Thoracic aorta (tissue), 2 donors: Measurements from ENCODE around the gene CYYR1. TPM values are rescaled to one million over a fixed set of nuclear protein-coding genes. Genes with fewer than 3 reads are reported as not detected.
A peak's percentile ranks its signal among the peaks of the same experiment; 100 is the strongest.

Experiments
- ATAC-seq: fragments of 150-250 bp; one replicate; pipeline ENCODE4 v1.8.0; 2017; ENCODE audit warnings: low read depth; ENCODE audit not compliant: insufficient number of reproducible peaks, low FRiP score
- DNase-seq: peaks from one replicate; pipeline ENCODE4 v3.0.0-alpha.2; 2020; ENCODE audit warnings: low spot score
- H3K27ac ChIP-seq, 2 donors: fragments of 200-600 bp; sonication (generic); 1 replicate in 1 of 2; 2 replicates in 1 of 2; pipeline ENCODE4 v1.5.1; 2016; ENCODE audit warnings: mild to moderate bottlenecking in 2 of 2, moderate library complexity in 2 of 2
- H3K27me3 ChIP-seq: fragments of 200-600 bp; sonication (generic); replicated peaks from 2 replicates; pipeline ENCODE4 v1.6.0; 2016; ENCODE audit warnings: mild to moderate bottlenecking; ENCODE audit not compliant: insufficient read depth
- H3K36me3 ChIP-seq: fragments of 200-600 bp; sonication (generic); one replicate; pipeline ENCODE4 v1.5.1; 2016
- H3K4me1 ChIP-seq, 2 donors: fragments of 200-600 bp; sonication (generic); 1 replicate in 1 of 2; 2 replicates in 1 of 2; pipeline versions ENCODE4 v1.5.1 to v1.6.0; 2016; ENCODE audit warnings: low read depth in 2 of 2, mild to moderate bottlenecking in 1 of 2; ENCODE audit not compliant: control insufficient read depth in 1 of 2
- H3K4me3 ChIP-seq: fragments of 200-600 bp; sonication (generic); 2 replicates; pipeline ENCODE4 v1.5.1; 2016; ENCODE audit warnings: mild to moderate bottlenecking
- H3K9me3 ChIP-seq: fragments of 200-600 bp; sonication (generic); 2 replicates; pipeline ENCODE4 v1.5.1; 2016
- total RNA-seq, 2 donors: library from RNA; depleted of rRNA; stranded (reverse); fragments of >200 nt; gene quantifications; one replicate each; pipeline versions ENCODE4 v1.1.0 to v1.2.3, GENCODE V29; 2016
- TF ChIP-seq, protein P1 (sequence below): fragments of 200-600 bp; sonication (generic); IDR thresholded peaks from one replicate; pipeline ENCODE4 v1.5.1; 2019; ENCODE audit warnings: antibody characterized with exemption

Gene CYYR1
- 10 to 100 TPM in 1 of 2 donors, 1 to 10 TPM in 1; 6.6 to 15.8 TPM for total RNA-seq

DNA sequence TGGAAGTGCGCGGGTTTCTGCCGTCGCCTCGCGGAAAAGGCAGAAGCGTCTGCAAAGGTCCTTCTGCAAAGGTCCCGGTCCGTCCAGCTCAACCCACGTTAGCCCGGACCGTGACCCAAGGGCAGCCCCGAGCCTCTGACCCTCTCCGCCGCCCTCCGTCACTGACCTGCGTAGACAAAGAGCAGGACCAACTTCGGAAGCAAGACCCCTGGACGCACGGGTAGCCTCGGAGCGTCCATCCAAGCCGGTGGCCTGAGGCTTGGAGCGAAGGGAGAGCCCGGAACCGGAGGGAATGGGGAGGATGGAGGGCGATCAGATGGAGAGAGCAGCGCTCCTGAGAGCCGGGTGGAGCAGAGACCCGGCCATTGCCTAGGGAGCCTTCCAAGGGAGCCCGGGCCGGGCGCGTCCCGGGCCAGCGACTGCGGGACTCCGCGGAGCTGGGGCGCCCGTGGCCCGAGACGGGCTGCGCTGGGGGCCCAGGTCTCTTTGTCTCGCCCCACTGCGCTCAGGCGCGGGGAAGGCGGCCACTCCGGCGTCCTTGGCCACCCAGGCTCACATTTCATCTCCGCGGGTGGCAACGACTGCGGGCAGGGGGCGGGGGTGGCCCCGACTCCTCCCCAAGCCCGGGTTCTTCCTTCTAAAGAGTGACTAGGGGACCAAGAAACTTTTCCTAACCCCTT is at the start of gene CYYR1:
CYYR1 (minus strand) TSS at position 585 of the 680 bp plus-strand sequence; CDS start at position 239, 346 bp downstream.
- TF ChIP-seq, protein P1, sequence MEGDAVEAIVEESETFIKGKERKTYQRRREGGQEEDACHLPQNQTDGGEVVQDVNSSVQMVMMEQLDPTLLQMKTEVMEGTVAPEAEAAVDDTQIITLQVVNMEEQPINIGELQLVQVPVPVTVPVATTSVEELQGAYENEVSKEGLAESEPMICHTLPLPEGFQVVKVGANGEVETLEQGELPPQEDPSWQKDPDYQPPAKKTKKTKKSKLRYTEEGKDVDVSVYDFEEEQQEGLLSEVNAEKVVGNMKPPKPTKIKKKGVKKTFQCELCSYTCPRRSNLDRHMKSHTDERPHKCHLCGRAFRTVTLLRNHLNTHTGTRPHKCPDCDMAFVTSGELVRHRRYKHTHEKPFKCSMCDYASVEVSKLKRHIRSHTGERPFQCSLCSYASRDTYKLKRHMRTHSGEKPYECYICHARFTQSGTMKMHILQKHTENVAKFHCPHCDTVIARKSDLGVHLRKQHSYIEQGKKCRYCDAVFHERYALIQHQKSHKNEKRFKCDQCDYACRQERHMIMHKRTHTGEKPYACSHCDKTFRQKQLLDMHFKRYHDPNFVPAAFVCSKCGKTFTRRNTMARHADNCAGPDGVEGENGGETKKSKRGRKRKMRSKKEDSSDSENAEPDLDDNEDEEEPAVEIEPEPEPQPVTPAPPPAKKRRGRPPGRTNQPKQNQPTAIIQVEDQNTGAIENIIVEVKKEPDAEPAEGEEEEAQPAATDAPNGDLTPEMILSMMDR: no peak
- Histone ChIP-seq H3K4me3 (peak within 1 kb of the TSS; percentile 69), H3K9me3 (peaks cover 4% of the 10 kb centered on the region), H3K27me3 (no peaks in the 10 kb centered on the region), H3K27ac (no peak within 1 kb of the TSS), H3K4me1 (no peaks in the 10 kb centered on the region), H3K36me3 (no peaks in the 10 kb centered on the region)
- no peak for ATAC-seq
- no peak for DNase-seq

GRCh38 chr21:26617176-26617575 is 44.1 kb upstream of the CYYR1 start:
- DNase-seq (no peak), ATAC-seq (no peak)
- Histone ChIP-seq H3K4me3 (no peak overlapping the region), H3K4me1 (no peaks in the 10 kb centered on the region), H3K27me3 (no peaks in the 10 kb centered on the region), H3K27ac (no peak overlapping the region), H3K36me3 (no peaks in the 10 kb centered on the region), H3K9me3 (no peaks in the 10 kb centered on the region)
- TF ChIP-seq, protein P1: no peak

DNA sequence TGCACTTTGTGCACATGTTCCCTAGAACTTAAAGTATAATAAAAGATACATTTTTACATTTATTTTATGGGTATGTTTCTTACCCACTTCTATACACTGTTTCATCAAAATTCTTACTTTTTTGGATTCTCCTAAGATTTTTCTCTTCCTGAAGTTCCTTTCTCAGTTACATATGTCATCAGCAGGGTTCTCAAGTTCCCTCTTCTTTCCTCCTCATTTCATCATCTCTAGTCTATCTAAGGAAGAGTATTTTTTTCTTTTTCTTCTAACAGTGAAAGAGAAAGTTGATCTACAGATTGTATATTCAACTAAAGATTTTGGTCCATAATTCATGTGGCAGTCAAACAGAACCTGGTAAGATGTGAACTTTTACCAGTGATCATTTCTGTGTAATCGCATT is 41.2 kb upstream of the CYYR1 start:
- Histone ChIP-seq H3K4me3 (no peak overlapping the region), H3K27me3 (no peaks in the 10 kb centered on the region), H3K4me1 (no peaks in the 10 kb centered on the region), H3K9me3 (no peaks in the 10 kb centered on the region), H3K36me3 (no peaks in the 10 kb centered on the region), H3K27ac (no peak overlapping the region)
- DNase-seq (no peak), ATAC-seq (no peak)
- TF ChIP-seq, protein P1: no peak

DNA sequence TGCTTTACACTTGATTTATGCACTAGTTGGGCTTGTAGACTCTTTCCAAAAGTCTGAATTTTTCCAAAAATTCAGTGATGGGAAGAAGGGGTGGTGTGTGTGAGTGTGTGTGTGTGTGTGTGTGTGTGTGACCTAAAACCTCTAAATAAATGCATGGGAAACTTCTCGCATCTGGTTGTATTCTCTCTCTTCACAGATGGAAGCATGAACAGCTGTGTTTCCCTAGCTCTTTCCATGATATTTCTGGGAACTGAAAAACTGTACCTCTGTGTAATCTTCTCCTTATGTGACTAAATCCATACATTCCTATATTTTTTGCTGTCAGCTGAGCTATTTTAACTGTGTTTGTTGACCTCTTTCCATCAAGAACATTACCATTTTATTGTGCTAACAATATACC is 26.2 kb upstream of the CYYR1 start:
- no peaks in the 10 kb centered on the region for H3K9me3 ChIP-seq
- ATAC-seq: no peak

DNA sequence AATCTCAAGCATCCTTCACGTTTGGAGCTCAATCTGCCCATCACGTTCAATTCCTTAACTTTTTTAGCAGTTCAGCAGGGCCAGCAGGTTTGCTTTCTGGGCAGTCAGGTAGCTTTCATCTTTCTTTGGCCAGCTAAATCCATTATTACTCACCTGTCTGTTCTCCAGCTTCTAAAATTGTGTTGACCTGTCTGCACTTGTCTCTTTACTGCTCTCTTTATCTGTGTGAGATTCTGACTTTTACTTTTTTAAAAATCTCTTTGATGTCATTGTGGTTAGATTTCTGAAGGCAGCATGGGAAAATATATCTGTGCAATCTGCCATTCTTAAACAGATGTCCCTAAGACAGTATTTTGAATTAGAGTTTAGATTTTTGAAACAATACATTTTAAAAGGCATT is 24.9 kb upstream of the CYYR1 start:
- DNase-seq: no peak
- Histone ChIP-seq H3K36me3 (no peaks in the 10 kb centered on the region), H3K4me3 (no peak overlapping the region), H3K27me3 (no peaks in the 10 kb centered on the region), H3K4me1 (no peaks in the 10 kb centered on the region), H3K9me3 (no peaks in the 10 kb centered on the region), H3K27ac (no peak overlapping the region)
- TF ChIP-seq, protein P1: no peak
- ATAC-seq: no peak

More for the DNA sequence above, 26.2 kb upstream of the CYYR1 start:
- no peaks in the 10 kb centered on the region for H3K36me3 ChIP-seq
- no peak for DNase-seq
- no peaks in the 10 kb centered on the region for H3K4me1 ChIP-seq
- no peak overlapping the region for H3K27ac ChIP-seq
- H3K27me3 ChIP-seq: no peaks in the 10 kb centered on the region
- TF ChIP-seq, protein P1: no peak
- H3K4me3 ChIP-seq: no peak overlapping the region
